H1 (cell line): ENCODE measurements around the gene FAM174A. TPM values are rescaled to one million over a fixed set of nuclear protein-coding genes. Genes with fewer than 3 reads are reported as not detected.

Experiments
- BACH1 ChIP-seq: IDR thresholded peaks from 2 replicates; pipeline ENCODE4 v1.6.1; 2012; ENCODE audit warnings: low read length, improper control_type of control experiment
- BRCA1 ChIP-seq: IDR thresholded peaks from 2 replicates; pipeline ENCODE4 v1.6.1; 2012; ENCODE audit warnings: low read depth, low read length, improper control_type of control experiment
- GTF2F1 ChIP-seq: IDR thresholded peaks from 2 replicates; pipeline ENCODE4 v1.6.1; 2012; ENCODE audit warnings: low read depth, low read length, improper control_type of control experiment, borderline replicate concordance
- NRF1 ChIP-seq: IDR thresholded peaks from 2 replicates; pipeline ENCODE4 v1.6.1; 2011; ENCODE audit warnings: mild to moderate bottlenecking, low read depth, low read length, improper control_type of control experiment
- SIN3A ChIP-seq, 2 experiments: IDR thresholded peaks in 1 of 2; conservative IDR thresholded peaks in 1 of 2; 2 replicates each; pipeline ENCODE4 v1.6.1; 2011 to 2012; ENCODE audit warnings: low read length in 2 of 2, improper control_type of control experiment in 1 of 2, low read depth in 1 of 2, mild to moderate bottlenecking in 1 of 2
- TAF1 ChIP-seq: IDR thresholded peaks from 2 replicates; pipeline ENCODE4 v1.6.1; 2011; ENCODE audit warnings: mild to moderate bottlenecking, low read depth, low read length
- polyA plus RNA-seq, 7 experiments: library from polyadenylated mRNA; depleted of rRNA in 3 of 7; stranded (reverse) in 5 of 7; unstranded in 2 of 7; fragments of >200 nt in 5 of 7; fragments of 200-250 nt in 2 of 7; gene quantifications; 1 replicate in 5 of 7; 2 replicates in 1 of 7; 4 replicates in 1 of 7; pipeline versions ENCODE4 v1.2.1 to v1.2.3, GENCODE V29; 2011 to 2013; ENCODE audit warnings: missing spikeins in 2 of 7, mixed read lengths in 2 of 7
- total RNA-seq: library from RNA; stranded (reverse); fragmentation: NEBNext Ultra II Directional; extraction: Animal tissue kit (Norgen Biotek cat#: 25700); gene quantifications from 2 replicates; pipeline ENCODE4 v1.2.1, GENCODE V29; 2021

Gene FAM174A
- total and polyA plus RNA-seq, 2 of the 8 experiments (the other 6 are each of a cell fraction or from before 2014, with no cell fraction given), result 3.9 to 5.3 TPM

DNA sequence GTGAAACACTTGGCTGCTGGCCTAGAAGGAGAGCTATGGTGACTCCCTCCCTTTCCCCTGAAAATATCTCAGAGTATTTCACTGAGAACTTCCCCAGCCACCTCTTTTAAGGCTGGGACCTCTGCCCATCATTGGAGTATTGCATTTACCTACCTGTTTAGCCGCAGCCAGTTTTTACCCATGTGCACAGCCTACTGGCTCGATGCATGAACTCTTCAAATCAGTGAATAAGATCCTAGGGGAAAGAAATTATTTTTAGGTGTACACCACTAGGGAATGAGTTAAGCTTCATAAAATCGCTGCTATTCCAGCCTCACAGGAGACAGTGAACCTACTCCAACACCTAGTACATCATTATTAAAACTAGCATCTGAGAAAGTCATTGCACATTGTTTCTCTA is 16.8 kb upstream of the FAM174A start (continued):
- TF ChIP-seq SIN3A (conservative IDR thresholded peaks at IDR 0.05 in 1 of 2, IDR thresholded peaks at IDR 0.05 in 1 of 2; ENCODE audit: low read depth in 1 of 2, low read length in 2 of 2), result no peak
- TF ChIP-seq NRF1, result no peak
- TF ChIP-seq GTF2F1, result no peak
- TF ChIP-seq TAF1, result no peak
- no peak for TF ChIP-seq BACH1
- no peak for TF ChIP-seq BRCA1
